Loucy (cell line): ENCODE measurements around the gene RFTN2.

ENCODE experiments used
- CTCF ChIP-seq: fragments of 200-600 bp; sonication (generic); conservative IDR thresholded peaks from 2 replicates; pipeline ENCODE4 v1.5.1; 2014; ENCODE audit warnings: mild to moderate bottlenecking, antibody characterized with exemption, low read length
- EZH2phosphoT487 ChIP-seq: fragments of 200-600 bp; IDR thresholded peaks from 2 replicates; pipeline ENCODE4 v1.6.1; 2018; ENCODE audit warnings: antibody characterized with exemption, mild to moderate bottlenecking, moderate library complexity, borderline replicate concordance

- TF ChIP-seq CTCF (no peak), EZH2phosphoT487 (no peak)
Measured at GRCh38 chr2:197575987-197576386, 99.4 kb downstream of the RFTN2 start.
